Hepatic stellate cell (primary cell): ENCODE data around the gene UBASH3A.

Source experiments
- DNase-seq: peaks from one replicate; pipeline ENCODE4 v3.0.0; 2011; ENCODE audit warnings: low spot score

UBASH3A gene

DNA sequence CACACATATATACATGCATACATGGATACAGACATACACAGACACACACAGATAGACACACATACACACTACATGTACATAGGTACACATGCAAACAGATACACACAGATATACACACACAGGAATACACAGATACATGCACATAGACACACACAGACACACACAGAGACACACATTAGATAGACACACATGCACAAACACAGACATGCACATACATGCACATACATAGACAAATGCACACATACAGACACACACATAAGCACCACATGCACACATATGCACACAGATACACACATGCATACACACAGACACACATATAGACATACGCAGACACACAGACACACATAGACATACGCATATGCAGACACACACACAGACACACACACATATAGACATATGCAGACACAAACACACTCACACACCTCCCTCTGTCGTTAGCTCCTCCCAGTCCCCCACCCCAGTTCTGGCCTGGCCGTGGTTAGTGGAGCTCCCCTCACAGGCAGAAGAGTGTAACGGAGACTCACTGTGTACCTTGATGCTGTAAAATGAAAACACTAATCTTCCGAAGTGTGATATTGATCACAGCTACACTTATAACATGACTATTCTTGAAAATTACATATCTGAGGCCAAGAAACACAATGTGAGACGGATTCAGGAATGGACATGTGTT, 7.6 kb downstream of the UBASH3A start:
- no peak for DNase-seq

GRCh38 chr21:42411891-42412635, 8.4 kb downstream of the UBASH3A start:
- no peak for DNase-seq

DNA sequence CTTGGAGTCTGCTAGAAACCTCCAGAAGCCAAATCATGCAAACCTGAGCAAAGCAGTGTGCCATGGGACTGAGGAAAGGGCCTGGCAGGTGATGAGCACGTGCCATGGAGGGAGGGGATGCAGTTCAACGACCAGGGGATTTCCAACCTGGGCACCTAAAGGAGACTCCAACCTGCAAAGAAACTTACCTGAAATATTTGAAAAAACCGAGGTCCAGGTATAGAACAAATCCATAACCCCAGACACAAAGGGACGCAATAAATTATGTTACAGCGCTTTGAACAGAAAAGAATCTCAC, 8.9 kb downstream of the UBASH3A start:
- DNase-seq, result no peak

DNA sequence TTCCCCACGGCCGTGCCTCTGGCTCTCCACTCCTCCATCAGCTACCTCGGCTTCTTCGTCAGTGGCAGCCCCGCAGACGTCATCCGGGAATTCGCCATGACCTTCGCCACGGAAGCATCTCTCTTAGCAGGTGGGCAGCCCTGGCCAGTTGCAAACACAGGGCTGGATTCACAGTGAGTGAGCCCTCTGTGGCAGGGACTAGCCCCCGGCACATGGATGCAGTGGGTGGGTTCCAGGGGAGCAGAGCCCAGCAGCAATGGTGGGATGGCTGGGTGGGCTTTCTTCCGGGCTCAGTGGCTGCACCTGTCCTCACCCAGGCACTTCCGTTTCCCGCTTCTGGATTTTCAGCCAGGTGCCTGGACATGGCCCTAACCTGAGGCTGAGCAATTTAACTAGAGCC, 9.4 kb downstream of the UBASH3A start:
- no peak for DNase-seq

DNA sequence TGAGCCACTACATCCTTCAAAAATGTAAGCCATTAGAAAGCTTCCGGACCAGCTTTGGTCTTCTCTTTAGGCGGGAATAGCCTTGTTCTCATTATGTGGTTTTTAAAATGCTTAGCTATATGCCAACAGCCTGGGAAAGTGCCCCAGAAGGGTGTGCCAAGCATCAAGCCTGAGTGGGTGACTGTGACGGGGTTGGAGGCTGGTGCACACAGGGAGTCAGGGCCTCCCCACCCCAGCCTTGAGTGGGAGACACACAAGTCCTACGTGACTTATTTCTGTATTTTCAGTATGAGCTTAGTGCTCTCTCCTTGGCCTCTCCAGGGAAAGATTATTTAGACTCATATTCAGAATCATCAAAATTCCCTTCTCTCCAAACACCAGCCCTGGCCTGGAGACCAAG, 9.8 kb downstream of the UBASH3A start:
- DNase-seq, result no peak

DNA sequence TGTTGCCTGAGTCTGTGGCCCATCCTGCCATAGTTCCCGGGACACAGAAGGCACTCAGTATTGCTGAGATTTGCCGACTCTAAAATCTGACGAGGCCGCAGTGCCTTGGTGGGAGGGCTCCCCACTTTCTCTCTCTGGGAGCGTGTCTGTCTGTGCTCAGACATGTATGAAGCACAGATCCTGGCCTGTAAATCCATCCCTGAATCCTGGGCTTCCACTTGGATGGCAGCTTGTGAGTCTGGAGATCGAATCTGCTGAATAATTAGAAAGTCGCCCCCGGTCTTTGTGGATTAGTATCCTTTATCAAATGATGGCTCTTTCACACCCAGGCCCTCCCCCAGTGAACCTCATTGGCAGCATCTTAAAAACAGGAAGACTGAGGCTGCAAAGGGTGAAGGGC, 10.4 kb downstream of the UBASH3A start:
- no peak for DNase-seq

DNA sequence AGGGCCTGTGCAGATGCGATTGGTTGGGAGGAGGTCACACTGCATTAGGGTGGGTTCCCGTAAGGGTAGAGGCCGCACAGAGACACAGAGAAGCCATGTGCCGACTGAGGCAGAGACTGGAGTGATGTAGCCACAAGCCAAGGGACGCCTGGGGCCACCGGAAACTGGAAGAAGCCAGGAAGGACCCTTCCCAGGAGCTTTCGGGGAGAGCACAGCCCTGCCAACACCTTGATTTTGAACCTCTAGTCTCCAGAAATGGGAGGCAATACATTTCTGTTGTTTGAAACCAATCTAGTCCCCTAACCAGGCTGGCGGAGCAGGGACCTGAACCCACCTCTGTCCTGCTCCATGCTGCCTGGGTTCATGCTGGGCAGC, 10.8 kb downstream of the UBASH3A start:
- no peak for DNase-seq

DNA sequence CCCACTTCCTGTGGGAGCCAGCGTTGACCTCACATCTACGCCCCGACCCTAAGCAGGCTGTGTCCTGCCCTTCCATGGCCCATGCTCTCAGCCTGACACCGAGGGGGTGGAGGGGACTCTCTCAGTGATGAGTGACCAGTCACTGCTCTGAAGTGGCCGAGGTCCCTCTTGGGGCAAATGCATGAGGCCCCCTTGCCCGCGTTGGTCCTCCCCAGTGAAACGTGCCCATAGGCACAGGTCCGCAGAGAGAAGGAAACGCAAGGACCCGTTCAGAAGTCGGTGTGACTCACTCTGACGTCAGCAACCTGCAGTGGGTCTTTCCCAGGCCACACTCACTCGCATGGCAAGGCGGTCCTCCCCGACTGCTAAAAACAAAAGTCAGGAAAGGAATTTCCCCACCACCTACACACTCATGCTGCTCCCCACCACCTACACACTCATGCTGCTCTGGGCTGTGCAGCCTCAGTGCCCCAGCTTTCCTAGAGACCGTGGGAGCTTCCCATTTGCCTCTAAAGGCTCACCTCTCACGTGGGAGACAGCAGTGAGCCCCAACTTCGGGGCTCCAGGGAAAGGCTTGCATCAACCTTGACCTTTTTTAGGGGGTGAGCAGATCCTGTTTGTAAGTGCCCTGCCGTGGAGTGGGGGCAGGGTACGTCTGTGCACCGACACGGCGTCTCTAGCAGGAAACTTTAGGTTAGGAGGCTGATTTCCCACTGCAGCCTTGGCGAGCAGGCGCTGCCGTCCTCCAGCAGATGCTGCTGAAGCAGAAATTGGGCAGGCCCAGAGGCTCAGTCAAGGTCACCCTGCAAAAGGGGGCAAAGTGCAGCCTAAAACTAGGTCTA, 11.4 kb downstream of the UBASH3A start:
- no peak for DNase-seq

DNA sequence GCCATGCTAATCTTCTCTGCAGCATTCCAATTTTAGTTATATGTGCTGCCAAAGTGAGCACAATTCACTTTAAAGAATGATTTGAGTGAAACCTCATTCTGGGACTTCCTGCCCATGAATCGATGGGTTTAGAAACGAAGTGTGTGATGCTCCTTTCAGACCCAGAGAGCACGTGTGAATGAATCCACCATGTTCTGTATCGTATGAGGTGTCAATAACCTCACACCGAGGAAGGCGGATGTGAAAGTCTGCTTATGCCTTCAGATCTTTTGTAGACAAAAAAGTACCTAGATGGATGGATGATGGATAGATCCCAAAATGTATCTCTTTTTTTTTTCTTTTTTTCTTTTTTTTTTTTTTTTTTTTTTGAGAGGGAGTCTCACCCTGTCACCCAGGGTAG, 13.8 kb downstream of the UBASH3A start:
- DNase-seq, result no peak

DNA sequence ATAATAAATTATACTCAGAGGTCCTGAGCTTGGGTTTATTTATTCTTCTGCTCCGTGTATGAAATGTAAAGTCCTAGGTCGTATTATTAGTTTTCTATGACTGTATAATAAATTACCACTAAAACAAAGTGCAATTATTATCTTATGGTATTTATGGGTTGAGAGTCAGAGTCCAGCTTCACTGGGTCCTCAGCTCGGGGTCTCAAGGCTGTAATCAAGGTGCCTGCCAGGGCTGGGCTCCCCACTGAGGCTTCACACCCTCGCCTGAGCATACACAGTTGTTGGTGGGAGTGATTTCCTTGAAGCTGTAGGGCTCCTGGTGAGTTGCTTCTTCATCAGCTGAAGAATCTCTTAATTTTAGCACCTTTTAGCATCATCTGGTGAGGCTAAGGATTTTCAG, 15.2 kb downstream of the UBASH3A start:
- no peak for DNase-seq

DNA sequence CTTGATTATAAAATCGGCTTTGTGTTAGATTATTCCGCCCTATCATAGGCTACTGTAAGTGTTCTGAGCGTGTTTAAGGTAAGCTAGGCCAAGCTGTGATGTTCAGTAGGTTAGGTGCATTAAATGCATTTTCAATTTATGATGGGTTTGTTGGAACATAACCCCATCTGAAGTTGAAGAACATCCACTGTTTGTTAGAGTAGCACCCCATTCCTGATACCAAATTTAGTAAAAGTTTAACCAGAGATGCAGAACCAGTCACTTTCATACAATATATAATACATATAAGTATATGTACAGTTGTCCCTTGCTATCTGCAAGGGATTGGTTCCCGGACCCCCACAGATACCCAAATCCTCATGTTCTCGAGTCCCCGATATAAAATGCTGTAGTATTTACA, 16.1 kb downstream of the UBASH3A start:
- DNase-seq, result no peak

GRCh38 chr21:42421018-42421793, 17.5 kb downstream of the UBASH3A start:
- DNase-seq, result no peak

DNA sequence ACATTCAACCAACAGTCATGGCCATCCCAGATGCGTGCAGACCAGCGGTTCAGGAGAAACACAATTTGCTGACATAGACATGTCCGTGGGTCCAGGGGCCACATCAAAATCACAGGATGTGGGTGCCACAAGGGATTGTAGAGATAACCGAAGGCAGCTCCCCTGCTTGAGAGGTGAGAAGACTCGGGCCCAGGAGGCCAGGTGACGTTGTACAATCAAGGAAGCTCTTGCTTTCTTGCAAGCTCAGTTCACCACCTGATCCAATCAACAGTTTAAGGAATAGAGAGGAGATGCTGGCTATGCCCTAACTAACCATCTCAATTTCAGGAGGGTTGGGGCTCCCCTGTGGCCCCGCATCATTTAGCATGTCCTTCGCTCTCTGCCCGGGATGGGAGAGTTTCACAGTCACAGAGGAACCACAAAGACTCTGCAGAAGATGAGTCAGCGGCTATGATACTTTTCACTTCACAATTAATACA, 19.5 kb downstream of the UBASH3A start:
- DNase-seq, result no peak

DNA sequence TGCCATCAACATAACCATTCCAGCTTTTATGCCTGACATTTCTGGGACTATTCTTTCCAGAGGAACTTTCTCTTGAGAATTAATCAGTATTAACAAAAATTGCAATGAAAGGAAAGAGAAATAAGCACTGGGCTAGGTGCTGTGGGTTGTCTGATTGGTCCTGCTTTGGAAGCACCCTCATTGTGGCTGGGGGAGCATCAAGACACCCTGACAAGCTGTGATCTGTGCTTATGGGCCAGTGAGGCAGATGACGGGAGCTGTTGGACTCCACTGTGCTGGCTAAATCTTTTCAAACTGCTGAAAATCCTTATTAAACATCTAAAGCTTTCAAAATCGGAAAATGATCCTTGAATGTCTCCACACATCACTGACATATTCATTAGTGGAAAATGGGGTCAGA, 20.0 kb downstream of the UBASH3A start:
- no peak for DNase-seq

DNA sequence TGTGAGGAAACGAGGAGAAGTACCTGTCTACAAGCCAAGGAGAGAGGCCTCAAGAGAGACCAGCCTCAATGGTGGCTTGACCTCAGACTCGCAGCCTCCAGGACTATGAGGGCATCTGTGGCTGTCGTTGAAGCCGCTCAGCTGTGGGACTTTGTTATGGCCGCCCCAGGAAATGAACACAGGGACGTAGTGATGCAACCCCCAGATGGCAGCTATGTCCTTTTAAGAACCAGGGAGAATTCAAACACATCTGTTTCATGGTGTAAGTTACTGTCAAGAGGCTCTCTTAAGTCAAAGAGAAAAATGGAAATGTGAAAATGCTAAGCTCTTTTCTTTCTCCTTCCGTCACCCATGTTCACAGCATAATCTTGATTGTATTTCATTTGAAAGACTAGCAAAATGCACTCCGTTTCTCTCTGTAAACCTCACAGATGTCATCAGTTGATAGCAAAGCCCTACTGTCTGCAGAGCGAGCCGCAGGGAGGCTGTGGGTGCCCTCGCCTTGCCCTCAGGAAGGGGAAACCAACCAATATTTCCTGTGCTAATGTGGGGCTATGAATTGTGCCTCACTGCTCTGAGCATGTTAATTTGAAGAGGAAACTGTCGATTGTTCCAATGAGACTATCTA, 21.3 kb downstream of the UBASH3A start:
- no peak for DNase-seq

- DNase-seq, result no peak
Observed at GRCh38 chr21:42425591-42425990, 21.9 kb downstream of the UBASH3A start.

GRCh38 chr21:42426424-42426823, 22.7 kb downstream of the UBASH3A start:
- DNase-seq, result no peak

- DNase-seq, result no peak
Observed at GRCh38 chr21:42426876-42427480, 23.3 kb downstream of the UBASH3A start.

- DNase-seq, result no peak
Observed at GRCh38 chr21:42427809-42428419, 24.2 kb downstream of the UBASH3A start.

- DNase-seq, result no peak
Observed at GRCh38 chr21:42429021-42429420, 25.3 kb downstream of the UBASH3A start.

DNA sequence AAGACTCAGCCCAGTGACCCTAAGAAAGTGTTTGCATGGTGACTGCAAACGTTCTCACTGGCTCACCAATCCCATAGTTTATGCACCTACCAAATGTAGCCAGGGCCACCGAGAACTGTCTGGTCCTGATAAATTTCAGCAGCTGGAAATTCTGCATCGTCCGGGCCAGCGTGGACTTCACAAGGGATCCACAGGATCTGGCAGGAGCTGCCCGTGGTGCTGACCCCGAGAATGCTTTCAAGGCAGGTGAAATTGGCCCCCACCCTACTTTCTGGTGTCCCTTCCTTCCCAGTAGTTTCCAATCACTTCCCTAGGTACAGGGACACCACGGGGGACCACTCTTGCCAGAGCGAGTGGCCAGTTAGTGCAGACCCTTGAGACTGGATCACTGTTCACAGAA, 26.2 kb downstream of the UBASH3A start:
- DNase-seq, result no peak
